ENCODE measurements around the gene CLTC.

Gene CLTC

GRCh38 chr17:59727817-59728533 is 108.3 kb downstream of the CLTC start:
- no peak for DNase-seq (ENCODE audit: low read depth)

- no peak for DNase-seq (ENCODE audit: low read depth)
These were observed 110.7 kb downstream of the CLTC start for GRCh38 chr17:59730268-59730834.

- no peak for DNase-seq (ENCODE audit: low read depth)
These were observed 114.0 kb downstream of the CLTC start for GRCh38 chr17:59733697-59734096.

GRCh38 chr17:59734226-59734625 is 114.5 kb downstream of the CLTC start:
- no peak for DNase-seq (ENCODE audit: low read depth)

GRCh38 chr17:59737324-59737723 is 117.6 kb downstream of the CLTC start:
- DNase-seq (ENCODE audit: low read depth), result no peak

GRCh38 chr17:59743842-59744241 is 124.1 kb downstream of the CLTC start:
- DNase-seq (ENCODE audit: low read depth), result no peak

- DNase-seq (ENCODE audit: low read depth), result no peak
These were observed 125.3 kb downstream of the CLTC start for GRCh38 chr17:59745040-59745439.
